Measurements from ENCODE around the gene RASGEF1B. TPM values are rescaled to one million over a fixed set of nuclear protein-coding genes. Genes with fewer than 3 reads are reported as not detected.

Gene RASGEF1B
- total and polyA plus RNA-seq, 2 of the 4 experiments (the other 2 are of a cell fraction): 0.09 to 0.36 TPM

DNA sequence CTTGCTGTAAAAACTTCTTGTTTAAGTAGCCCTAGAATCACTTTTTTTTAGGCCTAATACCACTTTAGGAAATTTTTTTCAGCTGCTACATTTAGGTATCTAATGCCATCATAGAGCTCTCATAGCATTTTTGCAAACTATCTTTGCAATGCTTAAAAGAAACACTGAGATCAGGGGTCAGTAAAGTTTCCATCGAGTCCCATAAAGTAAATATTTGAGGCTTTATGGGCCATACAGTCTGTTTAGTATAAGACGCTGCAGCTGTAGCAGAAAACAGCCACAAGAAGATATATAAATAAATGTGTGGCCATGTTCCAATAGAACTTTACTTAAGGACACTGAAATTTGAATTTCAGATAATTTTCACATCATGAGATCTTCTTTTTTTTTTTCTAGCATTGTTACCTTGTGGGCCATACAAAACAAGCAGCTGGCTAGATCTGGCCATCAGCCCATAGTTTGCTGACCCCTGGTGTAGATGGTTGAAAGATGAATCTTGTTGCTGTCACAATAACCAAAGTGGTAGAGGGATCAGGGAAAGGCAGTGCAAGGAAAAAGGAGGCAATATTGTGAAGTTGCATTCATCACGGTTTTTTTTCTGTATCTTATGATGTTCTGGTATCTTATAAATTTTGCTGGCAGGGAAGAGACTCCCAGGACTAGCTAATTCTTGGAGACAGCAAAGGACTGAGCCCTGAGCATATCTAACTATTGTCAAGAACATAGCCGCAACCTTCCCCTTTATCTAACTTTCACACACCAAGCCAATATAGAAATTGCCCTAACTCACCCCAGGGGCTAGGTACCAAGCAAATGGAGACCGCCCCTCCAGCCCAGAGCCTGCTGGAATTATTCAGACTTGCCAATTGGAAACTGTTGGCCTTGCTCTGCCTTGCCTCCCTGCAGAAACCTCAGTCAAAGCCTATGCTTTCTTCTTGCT, 46.6 kb downstream of the RASGEF1B start:
- H2AFZ ChIP-seq (replicated peaks; ENCODE audit: low read length, poor library complexity): no peak overlapping the region
- no peaks in the 10 kb centered on the region; the same call in 1 of the 2 replicates for H3K9me1 ChIP-seq (ENCODE audit: insufficient read depth, low read length)
- H2BK5ac ChIP-seq (ENCODE audit: low read depth, low read length, poor library complexity, severe bottlenecking): peak overlapping the region; percentile 32
- ChIA-PET POLR2A (ENCODE audit: unreplicated experiment) (no interaction called here), CTCF (interaction anchor here (0.7 to 1.7 kb wide), 5 partner anchors 9 to 1690 kb away, joined by 3 to 6 read pairs (median 5); no protein-coding TSS in a partner anchor)
- no CpG with 5 or more reads among the region's 5 CpGs for WGBS, 2 experiments (ENCODE audit: extremely low coverage in 2 of 2, insufficient read length in 1 of 2)
- peaks cover 18% of the 10 kb centered on the region for H3K4me1 ChIP-seq (ENCODE audit: control insufficient read depth, insufficient read depth, low read length)
- no peak overlapping the region for H2AK5ac ChIP-seq (ENCODE audit: low read depth, low read length)
- no peak overlapping the region for H3K23ac ChIP-seq (ENCODE audit: low read depth, low read length)
- H4K8ac ChIP-seq (ENCODE audit: low read depth in 2 of 2, low read length in 2 of 2): no peak overlapping the region; a peak in 1 of 4 replicates
- BruUV-seq (replicated peaks): no TSS peak
- no peak overlapping the region for H2AK9ac ChIP-seq (replicated peaks; ENCODE audit: low read depth, low read length, poor library complexity)
- H4K20me1 ChIP-seq (ENCODE audit: insufficient read depth, low read length): no peaks in the 10 kb centered on the region
- peak; percentile 81 for ATAC-seq (ENCODE audit: low read depth)
- peak overlapping the region; percentile 40; the same call in 1 of the 2 replicates for H3K4ac ChIP-seq (ENCODE audit: low read depth, low read length)
- peak overlapping the region; percentile 21; the same call in 1 of the 3 replicates for H2BK15ac ChIP-seq (ENCODE audit: low read depth, low read length)
- no peaks in the 10 kb centered on the region for H3K27me3 ChIP-seq (ENCODE audit: control insufficient read depth, insufficient read depth, low read length)
- peak overlapping the region; percentile 100; the same call in 1 of the 2 replicates for H3K27ac ChIP-seq (ENCODE audit: insufficient read depth, low read length)
- no peak overlapping the region for H3K14ac ChIP-seq (replicated peaks; ENCODE audit: low read depth, low read length)
- H4K91ac ChIP-seq (ENCODE audit: insufficient read depth, low read depth, low read length): peak overlapping the region; percentile 27; the same call in 1 of the 2 replicates
- no peak overlapping the region for H2BK20ac ChIP-seq (ENCODE audit: low read depth, low read length)
- H3K18ac ChIP-seq (ENCODE audit: low read depth, low read length): peak overlapping the region; percentile 96
- peaks cover 3% of the 10 kb centered on the region; the same call in 1 of the 2 replicates for H3K36me3 ChIP-seq (ENCODE audit: control insufficient read depth, insufficient read depth, low read length)
- in situ Hi-C loops (cut with MboI; ENCODE audit: low sequenced_read_pairs): no loop called here
- peak overlapping the region; percentile 97 for H4K5ac ChIP-seq (ENCODE audit: low read depth, low read length)
- no peaks in the 10 kb centered on the region for H3K9me3 ChIP-seq (ENCODE audit: control insufficient read depth, insufficient read depth, low read length)
- no peak overlapping the region for H3K4me3 ChIP-seq (ENCODE audit: insufficient read depth, low read depth, low read length)
- H3K56ac ChIP-seq (ENCODE audit: extremely low read depth, insufficient read depth, low read length): no peak overlapping the region
- TF ChIP-seq MAFK (IDR thresholded peaks at IDR 0.05; ENCODE audit: low read depth, low read length): no peak
- TF ChIP-seq CEBPB (IDR thresholded peaks at IDR 0.05; ENCODE audit: low read depth, low read length): no peak
- TF ChIP-seq, protein P1, sequence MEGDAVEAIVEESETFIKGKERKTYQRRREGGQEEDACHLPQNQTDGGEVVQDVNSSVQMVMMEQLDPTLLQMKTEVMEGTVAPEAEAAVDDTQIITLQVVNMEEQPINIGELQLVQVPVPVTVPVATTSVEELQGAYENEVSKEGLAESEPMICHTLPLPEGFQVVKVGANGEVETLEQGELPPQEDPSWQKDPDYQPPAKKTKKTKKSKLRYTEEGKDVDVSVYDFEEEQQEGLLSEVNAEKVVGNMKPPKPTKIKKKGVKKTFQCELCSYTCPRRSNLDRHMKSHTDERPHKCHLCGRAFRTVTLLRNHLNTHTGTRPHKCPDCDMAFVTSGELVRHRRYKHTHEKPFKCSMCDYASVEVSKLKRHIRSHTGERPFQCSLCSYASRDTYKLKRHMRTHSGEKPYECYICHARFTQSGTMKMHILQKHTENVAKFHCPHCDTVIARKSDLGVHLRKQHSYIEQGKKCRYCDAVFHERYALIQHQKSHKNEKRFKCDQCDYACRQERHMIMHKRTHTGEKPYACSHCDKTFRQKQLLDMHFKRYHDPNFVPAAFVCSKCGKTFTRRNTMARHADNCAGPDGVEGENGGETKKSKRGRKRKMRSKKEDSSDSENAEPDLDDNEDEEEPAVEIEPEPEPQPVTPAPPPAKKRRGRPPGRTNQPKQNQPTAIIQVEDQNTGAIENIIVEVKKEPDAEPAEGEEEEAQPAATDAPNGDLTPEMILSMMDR (conservative IDR thresholded peaks at IDR 0.05; ENCODE audit: low read depth, low read length): no peak
- no peak for TF ChIP-seq SMC3 (IDR thresholded peaks at IDR 0.05; ENCODE audit: low read depth, low read length)
- no peak for TF ChIP-seq MAZ (IDR thresholded peaks at IDR 0.05; ENCODE audit: borderline replicate concordance, low read depth, low read length)
- no peak for TF ChIP-seq RCOR1 (IDR thresholded peaks at IDR 0.05; ENCODE audit: insufficient replicate concordance, low read length)
- peak; percentile 35 for DNase-seq
- dilution Hi-C loops (cut with HindIII; ENCODE audit: low sequenced_read_pairs, unreplicated experiment): loop anchor here (25.0 kb wide), 1 partner anchor 412 kb away; no protein-coding TSS in a partner anchor
- H3K9ac ChIP-seq (ENCODE audit: low read depth, low read length): peak overlapping the region; percentile 54; the same call in 1 of the 2 replicates
- intact Hi-C loops (cut with micrococcal nuclease): loop anchor here (1.0 to 5.0 kb wide), 2 partner anchors 17 to 47 kb away; partner anchors contain the start of gene RASGEF1B
- peak overlapping the region; percentile 51; the same call in 1 of the 2 replicates for H3K4me2 ChIP-seq (ENCODE audit: low read depth, low read length)
- no peaks in the 10 kb centered on the region for H3K79me1 ChIP-seq (ENCODE audit: low read depth in 1 of 2, low read length in 2 of 2)
- H2BK120ac ChIP-seq (ENCODE audit: low read depth, low read length): peak overlapping the region; percentile 0

All from IMR-90 (cell line).